DMS153 (cell line): ENCODE measurements around the gene BRIP1.

Experiments used
- DNase-seq: peaks from one replicate; lab custom pipeline; 2025; lab: John Stamatoyannopoulos, UW

Gene BRIP1

GRCh38 chr17:61662186-61662585 lies 201.1 kb downstream of the BRIP1 start:
- DNase-seq: no peak

- DNase-seq: no peak
Observed at GRCh38 chr17:61660746-61661485, 202.4 kb downstream of the BRIP1 start.

GRCh38 chr17:61659437-61659836 lies 203.9 kb downstream of the BRIP1 start:
- DNase-seq: no peak

GRCh38 chr17:61658183-61658582 lies 205.1 kb downstream of the BRIP1 start:
- no peak for DNase-seq

- DNase-seq: no peak
Observed at GRCh38 chr17:61657338-61657737, 206.0 kb downstream of the BRIP1 start.

- DNase-seq: no peak
Observed at GRCh38 chr17:61656721-61657217, 206.6 kb downstream of the BRIP1 start.

- DNase-seq: no peak
Observed at GRCh38 chr17:61650749-61651148, 212.6 kb downstream of the BRIP1 start.

- no peak for DNase-seq
Observed at GRCh38 chr17:61648587-61648986, 214.7 kb downstream of the BRIP1 start.

GRCh38 chr17:61647047-61647446 lies 216.3 kb downstream of the BRIP1 start:
- DNase-seq: no peak

GRCh38 chr17:61646482-61646881 lies 216.8 kb downstream of the BRIP1 start:
- DNase-seq: no peak

- DNase-seq: no peak
Observed at GRCh38 chr17:61645920-61646319, 217.4 kb downstream of the BRIP1 start.

GRCh38 chr17:61644800-61645774 lies 218.2 kb downstream of the BRIP1 start:
- no peak for DNase-seq

- DNase-seq: no peak
Observed at GRCh38 chr17:61642768-61643167, 220.6 kb downstream of the BRIP1 start.

- no peak for DNase-seq
Observed at GRCh38 chr17:61641715-61642114, 221.6 kb downstream of the BRIP1 start.

- no peak for DNase-seq
Observed at GRCh38 chr17:61641084-61641483, 222.2 kb downstream of the BRIP1 start.

GRCh38 chr17:61639818-61640217 lies 223.5 kb downstream of the BRIP1 start:
- DNase-seq: no peak

- DNase-seq: no peak
Observed at GRCh38 chr17:61638087-61638486, 225.2 kb downstream of the BRIP1 start.

- no peak for DNase-seq
Observed at GRCh38 chr17:61635913-61636432, 227.4 kb downstream of the BRIP1 start.

- DNase-seq: no peak
Observed at GRCh38 chr17:61634942-61635538, 228.3 kb downstream of the BRIP1 start.

GRCh38 chr17:61634011-61634539 lies 229.3 kb downstream of the BRIP1 start:
- DNase-seq: no peak

- no peak for DNase-seq
Observed at GRCh38 chr17:61632826-61633225, 230.5 kb downstream of the BRIP1 start.

- no peak for DNase-seq
Observed at GRCh38 chr17:61631800-61632199, 231.5 kb downstream of the BRIP1 start.
